K562 (cell line): ENCODE data around the gene IRF2BP1. TPM values are rescaled to one million over a fixed set of nuclear protein-coding genes. Genes with fewer than 3 reads are reported as not detected.

ENCODE experiments used
- BCL6 ChIP-seq: fragments of 250-450 bp; sonication (Bioruptor Pico); IDR thresholded peaks from 2 replicates; pipeline ENCODE4 v1.4.0; 2020
- EHMT2 ChIP-seq: fragments of 450-650 bp; IDR thresholded peaks from 2 replicates; pipeline ENCODE4 v1.6.1; 2018; ENCODE audit warnings: antibody characterized with exemption
- JUN ChIP-seq, 2 experiments: sonication (generic) in 1 of 2; formaldehyde crosslinking in 1 of 2; IDR thresholded peaks; 2 replicates each; pipeline versions ENCODE4 v1.6.1 to v1.8.0; 2012 to 2022; ENCODE audit warnings: borderline replicate concordance in 2 of 2, mild to moderate bottlenecking in 2 of 2, improper control_type of control experiment in 1 of 2, low read depth in 1 of 2, low read length in 1 of 2, missing genetic modification reagents in 1 of 2
- JUND ChIP-seq, 2 experiments: IDR thresholded peaks; 2 replicates in 1 of 2; 3 replicates in 1 of 2; pipeline ENCODE4 v1.6.1; 2011; ENCODE audit warnings: borderline replicate concordance in 2 of 2, low read depth in 2 of 2, low read length in 2 of 2, improper control_type of control experiment in 1 of 2, missing biosample characterization in 1 of 2, missing genetic modification characterization in 1 of 2, missing genetic modification reagents in 1 of 2
- MEF2A ChIP-seq: IDR thresholded peaks from 2 replicates; pipeline ENCODE4 v1.6.1; 2011; ENCODE audit warnings: low read depth, mild to moderate bottlenecking, low read length, moderate library complexity; ENCODE audit not compliant: control insufficient read depth
- NFRKB ChIP-seq: fragments of 450-650 bp; IDR thresholded peaks from 2 replicates; pipeline ENCODE4 v1.6.1; 2016; ENCODE audit warnings: low read depth
- NFYB ChIP-seq: IDR thresholded peaks from 2 replicates; pipeline ENCODE4 v1.6.1; 2011; ENCODE audit warnings: mild to moderate bottlenecking, moderate library complexity; ENCODE audit not compliant: insufficient read length; ENCODE audit errors: extremely low read depth
- POLR2AphosphoS5 ChIP-seq: IDR thresholded peaks from 2 replicates; pipeline ENCODE4 v1.6.1; 2011; ENCODE audit warnings: mild to moderate bottlenecking, low read depth, low read length, moderate library complexity; ENCODE audit not compliant: control insufficient read depth, insufficient read depth
- RAD51 ChIP-seq: fragments of 450-650 bp; IDR thresholded peaks from 2 replicates; pipeline ENCODE4 v1.7.1; 2016; ENCODE audit warnings: low read depth, mild to moderate bottlenecking, borderline replicate concordance
- TAL1 ChIP-seq: fragments of 450-650 bp; IDR thresholded peaks from 2 replicates; pipeline ENCODE4 v1.6.1; 2016; ENCODE audit warnings: mild to moderate bottlenecking
- polyA plus RNA-seq, 8 experiments: library from polyadenylated mRNA; depleted of rRNA in 4 of 8; stranded (reverse) in 5 of 8; unstranded in 3 of 8; fragments of >200 nt; fragmentation: Nextera tagmentation in 2 of 8; fragmentation: Illumina TruSeq in 1 of 8; extraction: Ambion mirVana in 2 of 8; extraction: Trizol in 1 of 8; gene quantifications; 2 replicates each; pipeline versions ENCODE4 v1.2.1 to v1.2.3, GENCODE V29; 2011 to 2014; ENCODE audit warnings: inconsistent platforms in 1 of 8, missing spikeins in 1 of 8
- total RNA-seq, 7 experiments: library from RNA; depleted of rRNA in 6 of 7; stranded (reverse); fragments of >200 nt in 6 of 7; fragmentation: Illumina TruSeq in 2 of 7; extraction: Trizol in 2 of 7; gene quantifications; 2 replicates each; pipeline versions ENCODE4 v1.2.1 to v1.2.3, GENCODE V29; 2011 to 2021; ENCODE audit warnings: low replicate concordance in 1 of 7
- TF ChIP-seq, protein P1 (sequence below), 2 experiments: fragments of 450-650 bp; formaldehyde crosslinking in 1 of 2; IDR thresholded peaks; 2 replicates each; pipeline versions ENCODE4 v1.4.0 to v1.6.1; 2014 to 2020; ENCODE audit warnings: mild to moderate bottlenecking in 2 of 2, borderline replicate concordance in 1 of 2, low read depth in 1 of 2
- TF ChIP-seq, protein P2 (sequence below), 3 experiments: fragments of 200-800 bp in 1 of 3; sonication (Bioruptor generic) in 1 of 3; sonication (generic) in 1 of 3; formaldehyde crosslinking in 1 of 3; IDR thresholded peaks; 2 replicates each; pipeline versions ENCODE4 v1.6.1 to v1.8.0; 2016 to 2022; ENCODE audit warnings: mild to moderate bottlenecking in 2 of 3, missing compliant biosample characterization in 2 of 3, missing genetic modification characterization in 2 of 3, missing genetic modification reagents in 1 of 3
- TF ChIP-seq, protein P3 (sequence below), 2 experiments: fragments of 450-650 bp in 1 of 2; IDR thresholded peaks; 2 replicates each; pipeline ENCODE4 v1.6.1; 2011 to 2017; ENCODE audit warnings: low read depth in 2 of 2, antibody characterized with exemption in 1 of 2, borderline replicate concordance in 1 of 2, low read length in 1 of 2, mild to moderate bottlenecking in 1 of 2, mixed read lengths in 1 of 2; ENCODE audit not compliant: control insufficient read depth in 1 of 2

The IRF2BP1 gene
- total and polyA plus RNA-seq, 9 of the 15 experiments (the other 6 are each of a cell fraction or from before 2014, with no cell fraction given), result 0.61 to 35.9 (median 3.5) TPM

DNA sequence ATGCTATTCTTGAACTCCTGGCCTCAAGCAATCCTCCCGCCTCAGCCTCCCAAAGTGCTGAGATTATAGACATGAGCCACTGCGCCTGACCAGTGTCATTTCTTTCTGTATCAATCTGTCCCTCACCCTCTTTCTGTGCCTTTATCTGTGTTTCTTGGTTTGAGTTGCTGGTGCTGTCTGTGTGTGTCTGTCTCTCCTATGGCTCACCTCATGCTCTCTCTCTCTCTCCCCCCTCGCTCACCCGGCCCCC, 9.9 kb downstream of the IRF2BP1 start (continued):
- TF ChIP-seq, protein P1, sequence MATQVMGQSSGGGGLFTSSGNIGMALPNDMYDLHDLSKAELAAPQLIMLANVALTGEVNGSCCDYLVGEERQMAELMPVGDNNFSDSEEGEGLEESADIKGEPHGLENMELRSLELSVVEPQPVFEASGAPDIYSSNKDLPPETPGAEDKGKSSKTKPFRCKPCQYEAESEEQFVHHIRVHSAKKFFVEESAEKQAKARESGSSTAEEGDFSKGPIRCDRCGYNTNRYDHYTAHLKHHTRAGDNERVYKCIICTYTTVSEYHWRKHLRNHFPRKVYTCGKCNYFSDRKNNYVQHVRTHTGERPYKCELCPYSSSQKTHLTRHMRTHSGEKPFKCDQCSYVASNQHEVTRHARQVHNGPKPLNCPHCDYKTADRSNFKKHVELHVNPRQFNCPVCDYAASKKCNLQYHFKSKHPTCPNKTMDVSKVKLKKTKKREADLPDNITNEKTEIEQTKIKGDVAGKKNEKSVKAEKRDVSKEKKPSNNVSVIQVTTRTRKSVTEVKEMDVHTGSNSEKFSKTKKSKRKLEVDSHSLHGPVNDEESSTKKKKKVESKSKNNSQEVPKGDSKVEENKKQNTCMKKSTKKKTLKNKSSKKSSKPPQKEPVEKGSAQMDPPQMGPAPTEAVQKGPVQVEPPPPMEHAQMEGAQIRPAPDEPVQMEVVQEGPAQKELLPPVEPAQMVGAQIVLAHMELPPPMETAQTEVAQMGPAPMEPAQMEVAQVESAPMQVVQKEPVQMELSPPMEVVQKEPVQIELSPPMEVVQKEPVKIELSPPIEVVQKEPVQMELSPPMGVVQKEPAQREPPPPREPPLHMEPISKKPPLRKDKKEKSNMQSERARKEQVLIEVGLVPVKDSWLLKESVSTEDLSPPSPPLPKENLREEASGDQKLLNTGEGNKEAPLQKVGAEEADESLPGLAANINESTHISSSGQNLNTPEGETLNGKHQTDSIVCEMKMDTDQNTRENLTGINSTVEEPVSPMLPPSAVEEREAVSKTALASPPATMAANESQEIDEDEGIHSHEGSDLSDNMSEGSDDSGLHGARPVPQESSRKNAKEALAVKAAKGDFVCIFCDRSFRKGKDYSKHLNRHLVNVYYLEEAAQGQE (IDR thresholded peaks at IDR 0.05; ENCODE audit: borderline replicate concordance), result no peak
- TF ChIP-seq, protein P1 (CRISPR knock-in tag; IDR thresholded peaks at IDR 0.05; ENCODE audit: low read depth), result no peak
- TF ChIP-seq TAL1, result no peak
- TF ChIP-seq NFYB, result no peak
- TF ChIP-seq RAD51, result no peak
- TF ChIP-seq JUN (IDR thresholded peaks at IDR 0.05; ENCODE audit: borderline replicate concordance, low read depth, low read length), result no peak
- TF ChIP-seq JUN (CRISPR knock-in tag; IDR thresholded peaks at IDR 0.05; ENCODE audit: borderline replicate concordance), result no peak
- TF ChIP-seq JUND (IDR thresholded peaks at IDR 0.05; ENCODE audit: borderline replicate concordance, low read depth, low read length), result 0 out of 2 replicates have a peak, but pooled peaks have one; percentile 19
- no peak for TF ChIP-seq JUND (tag; IDR thresholded peaks at IDR 0.05; ENCODE audit: borderline replicate concordance, low read depth, low read length)
- TF ChIP-seq POLR2AphosphoS5, result no peak
- TF ChIP-seq BCL6 (CRISPR knock-in tag), result no peak
- TF ChIP-seq, protein P2, sequence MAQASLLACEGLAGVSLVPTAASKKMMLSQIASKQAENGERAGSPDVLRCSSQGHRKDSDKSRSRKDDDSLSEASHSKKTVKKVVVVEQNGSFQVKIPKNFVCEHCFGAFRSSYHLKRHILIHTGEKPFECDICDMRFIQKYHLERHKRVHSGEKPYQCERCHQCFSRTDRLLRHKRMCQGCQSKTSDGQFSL (CRISPR knock-in tag; IDR thresholded peaks at IDR 0.05), result no peak
- TF ChIP-seq, protein P2 (tag; IDR thresholded peaks at IDR 0.05), result no peak
- peak; percentile 32; the same call in 1 of the 2 replicates for TF ChIP-seq EHMT2
- no peak for TF ChIP-seq NFRKB
- TF ChIP-seq MEF2A, result no peak
- TF ChIP-seq, protein P3, sequence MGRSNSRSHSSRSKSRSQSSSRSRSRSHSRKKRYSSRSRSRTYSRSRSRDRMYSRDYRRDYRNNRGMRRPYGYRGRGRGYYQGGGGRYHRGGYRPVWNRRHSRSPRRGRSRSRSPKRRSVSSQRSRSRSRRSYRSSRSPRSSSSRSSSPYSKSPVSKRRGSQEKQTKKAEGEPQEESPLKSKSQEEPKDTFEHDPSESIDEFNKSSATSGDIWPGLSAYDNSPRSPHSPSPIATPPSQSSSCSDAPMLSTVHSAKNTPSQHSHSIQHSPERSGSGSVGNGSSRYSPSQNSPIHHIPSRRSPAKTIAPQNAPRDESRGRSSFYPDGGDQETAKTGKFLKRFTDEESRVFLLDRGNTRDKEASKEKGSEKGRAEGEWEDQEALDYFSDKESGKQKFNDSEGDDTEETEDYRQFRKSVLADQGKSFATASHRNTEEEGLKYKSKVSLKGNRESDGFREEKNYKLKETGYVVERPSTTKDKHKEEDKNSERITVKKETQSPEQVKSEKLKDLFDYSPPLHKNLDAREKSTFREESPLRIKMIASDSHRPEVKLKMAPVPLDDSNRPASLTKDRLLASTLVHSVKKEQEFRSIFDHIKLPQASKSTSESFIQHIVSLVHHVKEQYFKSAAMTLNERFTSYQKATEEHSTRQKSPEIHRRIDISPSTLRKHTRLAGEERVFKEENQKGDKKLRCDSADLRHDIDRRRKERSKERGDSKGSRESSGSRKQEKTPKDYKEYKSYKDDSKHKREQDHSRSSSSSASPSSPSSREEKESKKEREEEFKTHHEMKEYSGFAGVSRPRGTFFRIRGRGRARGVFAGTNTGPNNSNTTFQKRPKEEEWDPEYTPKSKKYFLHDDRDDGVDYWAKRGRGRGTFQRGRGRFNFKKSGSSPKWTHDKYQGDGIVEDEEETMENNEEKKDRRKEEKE (IDR thresholded peaks at IDR 0.05; ENCODE audit: borderline replicate concordance in 1 of 2, control insufficient read depth in 1 of 2, low read depth in 2 of 2, low read length in 1 of 2), result 0 out of 4 replicates have a peak, but pooled peaks of 1 of the 2 experiments have one; percentile 8
